GM12892 (cell line): ENCODE measurements around the gene PCED1B.

Experiments used
- DNase-seq: peaks from one replicate; pipeline ENCODE4 v3.0.0; 2011; ENCODE audit not compliant: insufficient read length
- FAIRE-seq: peaks from 2 replicates; lab custom pipeline; 2011; peaks lifted over from hg19 to GRCh38; lab: Jason Lieb, UNC
- POLR2A ChIP-seq: IDR thresholded peaks from 2 replicates; pipeline ENCODE4 v1.6.1; 2011; ENCODE audit warnings: low read depth, low read length, control low read depth
- POLR2AphosphoS5 ChIP-seq: IDR thresholded peaks from 2 replicates; pipeline ENCODE4 v1.6.1; 2011; ENCODE audit warnings: low read depth, low read length, control low read depth
- TAF1 ChIP-seq: IDR thresholded peaks from 2 replicates; pipeline ENCODE4 v1.6.1; 2011; ENCODE audit warnings: low read depth, mild to moderate bottlenecking, control low read depth, low read length, borderline replicate concordance

PCED1B gene

DNA sequence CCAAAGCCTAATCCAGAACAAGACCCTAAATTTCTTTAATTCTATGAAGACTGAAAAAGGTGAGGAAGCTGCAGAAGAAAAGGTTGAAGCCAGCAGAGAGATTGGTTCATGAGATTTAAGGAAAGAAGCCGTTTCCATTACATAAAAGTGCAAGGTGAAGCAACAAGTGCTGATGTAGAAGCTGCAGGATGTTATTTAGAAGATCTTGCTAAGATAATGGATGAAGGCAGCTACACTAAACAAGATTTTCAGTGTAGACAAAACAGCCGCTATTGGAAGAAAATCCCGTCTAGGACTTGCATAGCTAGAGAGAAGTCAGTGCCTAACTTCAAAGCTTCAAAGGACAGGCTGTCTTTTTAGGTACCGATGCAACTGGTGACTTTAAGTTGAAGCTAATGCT lies 65.8 kb downstream of the PCED1B start:
- no peak for FAIRE-seq
- TF ChIP-seq TAF1 (no peak), POLR2AphosphoS5 (no peak), POLR2A (no peak)
- no peak for DNase-seq

DNA sequence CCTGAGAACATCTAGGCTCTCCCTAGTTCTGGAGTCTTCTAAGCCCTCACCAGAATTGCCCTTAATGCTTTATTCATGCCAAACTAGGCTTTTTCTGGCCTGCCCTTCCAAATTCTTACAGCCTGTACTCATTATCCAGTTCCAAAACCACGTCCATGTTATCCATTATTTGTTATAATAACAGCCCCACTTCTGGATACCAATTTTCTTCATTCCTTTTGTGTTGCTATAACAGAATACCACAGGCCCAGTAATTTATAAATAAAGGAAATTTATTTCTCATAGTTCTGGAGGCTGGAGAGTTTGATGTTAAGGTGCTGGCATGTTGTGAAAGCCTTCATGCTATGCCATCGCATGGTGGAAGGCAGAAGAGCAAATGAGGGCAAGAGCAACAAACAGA lies 68.3 kb downstream of the PCED1B start:
- TF ChIP-seq POLR2AphosphoS5 (no peak), POLR2A (no peak), TAF1 (no peak)
- DNase-seq = no peak
- no peak for FAIRE-seq

DNA sequence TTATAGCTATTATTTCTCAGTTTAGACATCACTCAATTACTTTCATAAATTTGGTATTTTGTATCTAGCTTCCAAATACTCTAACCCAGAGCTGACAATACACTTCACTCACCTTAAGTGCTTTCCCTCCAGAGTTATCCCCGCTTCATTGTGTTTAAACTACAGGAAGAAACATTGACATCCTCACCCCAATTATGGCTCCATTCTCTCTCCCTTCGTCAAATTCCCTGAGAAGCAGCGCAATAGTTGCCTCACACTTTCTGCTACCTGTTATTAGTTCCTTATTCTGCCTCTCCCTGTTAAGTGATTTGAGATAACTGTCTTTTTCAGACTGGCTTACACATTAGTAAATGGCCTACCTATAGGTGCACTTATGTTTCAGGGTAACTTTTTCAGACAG lies 69.7 kb downstream of the PCED1B start:
- FAIRE-seq = no peak
- no peak for DNase-seq
- TF ChIP-seq POLR2A = no peak
- TF ChIP-seq POLR2AphosphoS5 = no peak
- TF ChIP-seq TAF1 = no peak

DNA sequence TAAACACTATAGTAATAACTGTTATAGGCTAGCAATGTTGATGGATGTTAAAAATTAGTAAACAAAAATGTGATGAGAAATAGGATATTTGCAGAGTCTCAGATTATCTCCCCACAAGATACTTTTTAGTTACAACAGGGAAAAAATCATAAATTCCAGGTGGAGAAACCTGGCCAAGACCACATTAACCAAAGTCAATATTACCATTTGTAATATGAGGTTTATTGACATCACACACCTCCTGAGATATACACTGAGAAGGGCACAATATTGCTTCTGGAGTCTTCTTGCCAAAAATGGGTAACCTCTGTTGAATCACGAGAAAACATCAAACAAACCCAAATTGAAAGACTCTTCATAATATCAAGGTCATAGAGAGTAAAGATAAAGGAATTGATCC lies 72.7 kb downstream of the PCED1B start:
- DNase-seq (no peak), FAIRE-seq (no peak)
- TF ChIP-seq POLR2A = no peak
- no peak for TF ChIP-seq POLR2AphosphoS5
- TF ChIP-seq TAF1 = no peak

DNA sequence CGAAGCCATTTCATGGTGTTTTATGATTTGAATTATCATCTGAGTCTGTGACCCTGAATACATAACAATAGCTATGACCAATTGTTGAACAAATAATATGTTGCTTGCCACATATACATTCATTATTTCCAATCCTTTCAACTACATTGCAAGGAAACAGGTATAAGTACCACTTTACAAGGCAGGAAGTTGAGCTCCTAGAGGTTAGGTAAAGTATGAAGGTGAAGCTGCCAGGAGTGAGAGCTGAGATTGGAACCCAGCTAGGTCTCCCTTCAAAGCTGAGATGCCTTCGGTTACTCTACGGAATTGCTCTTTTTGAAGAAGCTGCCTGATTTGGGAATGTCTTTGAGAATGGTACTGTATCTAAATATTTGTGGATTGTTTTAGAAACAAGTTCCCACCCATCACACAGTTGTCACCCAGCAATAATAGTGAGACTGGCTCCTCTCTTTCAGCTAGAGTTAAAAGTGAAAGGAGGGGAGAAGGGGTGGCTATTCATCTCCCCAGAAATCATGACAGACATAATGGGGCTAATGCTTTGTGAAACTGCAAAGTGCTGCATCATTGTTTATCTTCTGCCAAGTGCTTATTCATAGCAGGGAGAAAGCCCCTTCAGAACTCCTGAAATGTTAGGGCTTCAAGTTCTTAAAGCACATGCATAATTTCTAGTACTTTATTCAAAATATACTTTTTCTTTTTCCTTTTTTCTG lies 76.2 kb downstream of the PCED1B start:
- DNase-seq (no peak), FAIRE-seq (no peak)
- TF ChIP-seq POLR2AphosphoS5 = no peak
- no peak for TF ChIP-seq POLR2A
- TF ChIP-seq TAF1 = no peak

DNA sequence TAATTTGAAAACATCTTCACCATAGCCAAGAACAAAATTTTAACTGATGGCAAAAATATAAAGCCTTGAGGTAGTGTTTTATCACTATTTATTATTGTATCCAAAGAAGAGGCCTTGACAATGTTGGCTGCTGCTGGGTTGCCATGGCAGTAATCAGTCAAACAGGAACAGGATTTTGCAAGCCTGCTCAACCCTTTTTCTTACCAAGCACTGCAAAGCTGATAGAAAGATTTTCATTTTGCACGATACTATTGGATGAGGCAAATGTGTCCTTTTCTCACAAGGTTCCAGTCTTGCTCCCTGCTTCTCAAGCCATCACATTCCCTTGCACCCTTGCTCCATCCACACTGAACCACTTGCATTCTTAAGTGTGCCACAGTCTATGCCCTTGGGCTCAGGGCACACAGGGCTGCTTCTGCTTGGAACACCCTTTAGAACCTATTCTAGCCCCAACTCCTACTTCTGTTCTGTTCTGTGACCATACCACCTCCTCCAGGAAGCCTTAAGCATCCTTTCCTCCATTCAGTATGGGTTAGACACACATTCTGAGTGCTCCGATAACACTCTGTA lies 76.8 kb downstream of the PCED1B start:
- TF ChIP-seq TAF1 = no peak
- no peak for TF ChIP-seq POLR2A
- TF ChIP-seq POLR2AphosphoS5 = no peak
- DNase-seq (no peak), FAIRE-seq (no peak)

DNA sequence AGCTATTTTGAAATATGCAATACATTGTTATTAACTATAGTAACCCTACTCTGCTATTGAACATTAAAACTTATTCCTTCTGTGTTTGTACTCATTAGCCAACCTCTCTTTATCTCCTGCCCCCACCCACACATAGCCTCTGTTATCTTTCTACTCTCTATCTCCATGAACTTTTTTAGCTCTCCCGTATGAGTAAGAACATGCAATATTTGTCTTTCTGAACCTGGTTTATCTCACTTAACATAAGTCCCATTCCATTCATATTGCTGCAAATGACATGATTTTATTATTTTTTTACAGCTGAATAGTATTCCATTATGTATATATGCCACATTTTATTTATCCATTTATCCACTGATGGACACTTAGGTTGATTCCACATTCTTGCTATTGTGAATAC lies 79.4 kb downstream of the PCED1B start:
- TF ChIP-seq POLR2AphosphoS5 = no peak
- FAIRE-seq = no peak
- no peak for DNase-seq

DNA sequence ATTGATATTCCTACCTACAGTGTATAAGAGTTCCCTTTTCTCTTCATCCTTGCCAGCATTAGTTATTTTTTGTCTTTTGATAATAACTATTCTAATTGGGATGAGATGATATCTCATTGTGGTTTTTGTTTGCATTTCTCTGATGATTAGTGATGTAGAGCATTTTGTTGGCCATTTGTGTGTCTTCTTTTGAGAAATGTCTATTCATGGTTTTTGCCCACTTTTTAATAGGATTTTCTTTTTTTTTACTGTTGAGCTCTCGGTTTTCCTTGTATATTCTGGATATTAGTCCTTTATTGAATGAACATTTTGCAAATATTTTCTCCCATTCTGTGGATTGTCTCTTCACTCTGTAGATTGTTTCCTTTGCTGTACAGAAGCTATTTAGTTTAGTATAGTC lies 79.9 kb downstream of the PCED1B start:
- DNase-seq (no peak), FAIRE-seq (no peak)
- TF ChIP-seq TAF1 = no peak
- no peak for TF ChIP-seq POLR2A
- TF ChIP-seq POLR2AphosphoS5 = no peak

DNA sequence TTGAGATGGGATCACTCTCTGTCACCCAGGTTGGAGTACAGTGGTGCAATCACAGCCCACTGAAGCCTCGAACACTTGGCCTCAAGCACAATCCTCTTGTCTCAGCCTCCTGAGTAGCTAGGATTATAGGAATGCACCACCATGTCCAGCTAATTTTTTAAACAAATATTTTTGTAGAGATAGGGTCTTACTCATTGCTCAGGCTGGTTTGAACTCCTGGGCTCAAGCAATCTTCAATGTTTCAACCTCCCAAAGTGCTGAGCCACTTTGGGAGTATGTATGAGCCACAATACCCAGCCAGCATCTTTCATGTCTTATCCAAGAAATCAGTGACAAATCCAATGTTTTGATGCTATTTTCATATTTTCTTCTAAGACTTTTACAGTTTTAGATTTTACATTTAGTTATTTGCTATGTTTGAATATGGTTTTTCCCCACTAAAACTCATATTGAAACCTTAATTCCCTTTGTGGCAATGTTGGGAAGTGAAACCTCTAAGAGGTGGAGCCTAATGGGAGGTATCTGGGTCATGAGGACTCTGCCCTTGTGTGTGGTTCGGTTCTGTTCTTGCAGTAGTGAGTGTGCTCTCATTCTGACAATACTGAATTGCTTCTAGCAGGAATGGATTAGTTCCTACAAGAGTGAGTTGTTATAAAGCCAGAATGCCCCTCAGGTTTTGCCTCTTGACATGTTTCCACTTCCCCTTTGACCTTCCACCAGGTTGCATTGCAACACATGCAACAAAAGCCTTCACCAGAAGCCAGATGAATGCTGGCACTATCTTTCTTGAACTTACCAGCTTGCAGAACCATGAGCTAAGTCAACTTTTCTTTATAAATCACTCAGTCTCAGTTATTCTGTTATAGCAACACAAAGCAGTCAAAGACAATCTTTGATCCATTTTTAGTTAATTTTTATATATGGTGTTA lies 81.2 kb downstream of the PCED1B start:
- no peak for FAIRE-seq

DNA sequence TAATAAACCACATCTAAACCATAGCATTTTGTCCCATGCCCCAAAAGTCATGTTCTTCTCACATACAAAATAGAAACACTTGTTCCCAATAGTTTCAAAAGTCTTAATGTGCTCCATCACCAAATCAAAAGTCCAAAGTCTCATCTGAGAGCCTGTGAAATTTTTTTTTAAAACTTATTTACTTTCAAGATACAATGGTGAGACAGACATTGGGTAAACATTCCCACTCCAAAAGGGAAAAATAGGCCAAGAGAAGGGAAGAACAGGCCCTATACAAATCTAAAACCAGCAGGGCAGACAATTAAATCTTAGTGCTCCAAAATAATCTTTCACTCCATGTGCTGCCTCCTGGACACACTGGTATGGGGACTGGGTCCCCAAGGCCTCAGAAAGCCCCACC lies 84.7 kb downstream of the PCED1B start:
- DNase-seq = no peak
- no peak for TF ChIP-seq TAF1
- TF ChIP-seq POLR2A = no peak
- no peak for TF ChIP-seq POLR2AphosphoS5
- no peak for FAIRE-seq

More for the DNA sequence above, 81.2 kb downstream of the PCED1B start:
- TF ChIP-seq POLR2AphosphoS5 = no peak
- TF ChIP-seq POLR2A = no peak
- TF ChIP-seq TAF1 = no peak
- DNase-seq = no peak

DNA sequence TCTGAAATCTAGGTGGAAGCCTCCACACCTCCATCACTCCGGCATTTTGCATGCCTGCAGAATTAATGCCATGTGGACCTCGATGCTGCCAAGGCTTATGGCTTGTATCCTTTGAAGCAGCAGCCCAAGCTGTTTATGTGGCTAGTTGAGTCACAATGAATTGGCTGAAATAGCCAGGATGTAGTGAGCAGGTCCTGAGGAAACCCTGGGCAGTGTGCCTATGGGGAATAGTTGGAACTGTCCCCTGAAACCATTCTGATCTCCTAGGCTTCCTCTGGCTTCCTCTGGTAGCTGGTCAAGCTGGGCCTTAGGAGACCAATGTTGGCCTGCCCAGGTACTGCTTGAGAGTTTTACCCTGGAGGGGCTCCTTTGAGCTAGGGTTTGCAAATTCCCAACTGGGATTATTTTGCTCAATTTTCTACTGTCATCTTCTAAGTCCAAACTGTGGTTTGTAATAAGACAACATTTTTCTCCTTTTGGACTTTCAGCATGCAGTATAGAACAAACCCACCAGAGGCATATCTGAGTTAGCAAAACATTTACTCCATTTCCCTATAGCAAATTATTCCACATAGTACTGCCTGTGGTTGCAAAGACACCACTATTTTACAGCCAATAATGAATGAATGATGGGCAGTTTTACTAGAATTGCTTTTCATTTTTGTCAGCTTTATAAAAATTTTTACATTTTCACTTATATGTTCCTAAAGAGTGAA lies 85.5 kb downstream of the PCED1B start:
- FAIRE-seq = no peak
- TF ChIP-seq POLR2A = no peak
- TF ChIP-seq TAF1 = no peak
- TF ChIP-seq POLR2AphosphoS5 = no peak
- DNase-seq = no peak
